GM21737 (cell line): ENCODE measurements around the gene KRTAP9-7.
"Not testable (repeated sequence)": the region's sequence is repeated elsewhere in the genome, so short reads cannot be mapped to it uniquely, and the experiment has no call there.

Source experiments
- ATAC-seq: cut with Tn5 transposase; IDR thresholded peaks from one replicate; pipeline ENCODE4 v1.9.1; 2021; ENCODE audit warnings: mild to moderate bottlenecking, moderate library complexity; ENCODE audit not compliant: unreplicated experiment

Gene KRTAP9-7

GRCh38 chr17:41275648-41276190 lies at the start of gene KRTAP9-7:
Gene KRTAP9-7 (plus strand): TSS chr17:41275698. CDS start chr17:41275698, 0 bp downstream.
- not testable (repeated sequence) for ATAC-seq

- no peak for ATAC-seq
These were observed 49.4 kb upstream of the KRTAP9-7 start for GRCh38 chr17:41226051-41226450.

GRCh38 chr17:41226598-41227095 lies 48.9 kb upstream of the KRTAP9-7 start, which contains the start of gene KRTAP9-2:
Gene KRTAP9-2 (plus strand): TSS chr17:41226648. CDS start chr17:41226655, 7 bp downstream.
- ATAC-seq, result not testable (repeated sequence)

- no peak for ATAC-seq
These were observed 45.4 kb upstream of the KRTAP9-7 start for GRCh38 chr17:41230094-41230493.

GRCh38 chr17:41231731-41232130 lies 43.8 kb upstream of the KRTAP9-7 start:
- no peak for ATAC-seq

- not testable (repeated sequence) for ATAC-seq
These were observed 42.9 kb upstream of the KRTAP9-7 start, which contains the start of gene KRTAP9-3 for GRCh38 chr17:41232399-41233105. Gene KRTAP9-3 (plus strand): TSS chr17:41232449. CDS start chr17:41232502, 53 bp downstream.

- ATAC-seq, result not testable (repeated sequence)
These were observed 38.4 kb upstream of the KRTAP9-7 start for GRCh38 chr17:41237116-41237515.

GRCh38 chr17:41237949-41238437 lies 37.5 kb upstream of the KRTAP9-7 start, which contains the start of gene KRTAP9-8:
Gene KRTAP9-8 (plus strand): TSS chr17:41237999. CDS start chr17:41238052, 53 bp downstream.
- not testable (repeated sequence) for ATAC-seq

- ATAC-seq, result not testable (repeated sequence)
These were observed 28.3 kb upstream of the KRTAP9-7 start for GRCh38 chr17:41246995-41247787.

- ATAC-seq, result not testable (repeated sequence)
These were observed 25.8 kb upstream of the KRTAP9-7 start, which contains the start of gene KRTAP9-4 for GRCh38 chr17:41249637-41250240. Gene KRTAP9-4 (plus strand): TSS chr17:41249687. CDS start chr17:41249721, 34 bp downstream.

GRCh38 chr17:41251261-41251660 lies 24.2 kb upstream of the KRTAP9-7 start:
- ATAC-seq, result no peak

GRCh38 chr17:41254861-41255260 lies 20.6 kb upstream of the KRTAP9-7 start:
- no peak for ATAC-seq

GRCh38 chr17:41255381-41256290 lies 19.9 kb upstream of the KRTAP9-7 start, which contains the start of gene KRTAP9-9:
Gene KRTAP9-9 (plus strand): TSS chr17:41255384.
- ATAC-seq, result not testable (repeated sequence)

- no peak for ATAC-seq
These were observed 19.2 kb upstream of the KRTAP9-7 start for GRCh38 chr17:41256291-41256685.

GRCh38 chr17:41258406-41258805 lies 17.1 kb upstream of the KRTAP9-7 start:
- no peak for ATAC-seq

GRCh38 chr17:41263212-41263611 lies 12.3 kb upstream of the KRTAP9-7 start:
- ATAC-seq, result no peak

- ATAC-seq, result no peak
These were observed 10.9 kb upstream of the KRTAP9-7 start for GRCh38 chr17:41264599-41264998.

GRCh38 chr17:41265078-41265477 lies 10.4 kb upstream of the KRTAP9-7 start, which contains the start of gene KRTAP9-6:
Gene KRTAP9-6 (plus strand): TSS chr17:41265378. CDS start chr17:41265378, 0 bp downstream.
- ATAC-seq, result no peak

GRCh38 chr17:41267711-41268110 lies 7.8 kb upstream of the KRTAP9-7 start:
- no peak for ATAC-seq
